Gastrocnemius medialis (tissue), 4 donors: Measurements from ENCODE around the gene SNAI1. TPM values are rescaled to one million over a fixed set of nuclear protein-coding genes. Genes with fewer than 3 reads are reported as not detected.
"Not testable (repeated sequence)": the region's sequence is repeated elsewhere in the genome, so short reads cannot be mapped to it uniquely, and the experiment has no call there.

Source experiments
- ATAC-seq, 2 donors: fragments of 150-250 bp; one replicate each; pipeline ENCODE4 v1.9.1; 2016
- DNase-seq, 2 donors: peaks; one replicate each; pipeline ENCODE4 v3.0.0-alpha.2; 2019
- H3K27ac ChIP-seq, 4 donors: fragments of 200-600 bp; sonication (generic); 1 replicate in 1 of 4; 2 replicates in 3 of 4; pipeline ENCODE4 v1.5.1; 2016 to 2018; ENCODE audit warnings: mild to moderate bottlenecking in 2 of 4, moderate library complexity in 1 of 4
- H3K27me3 ChIP-seq, 3 donors: fragments of 200-600 bp; sonication (generic) in 2 of 3; 1 replicate in 1 of 3; 2 replicates in 2 of 3; pipeline versions ENCODE4 v1.5.1 to v1.6.0; 2016 to 2019; ENCODE audit warnings: mild to moderate bottlenecking in 1 of 3, moderate library complexity in 1 of 3
- H3K36me3 ChIP-seq, 2 donors: fragments of 200-600 bp; sonication (generic) in 1 of 2; one replicate each; pipeline ENCODE4 v1.5.1; 2017 to 2018
- H3K4me1 ChIP-seq, 2 donors: fragments of 200-600 bp; sonication (generic) in 1 of 2; one replicate each; pipeline ENCODE4 v1.5.1; 2016 to 2017; ENCODE audit warnings: mild to moderate bottlenecking in 2 of 2
- H3K4me3 ChIP-seq, 4 donors: fragments of 200-600 bp; sonication (generic) in 3 of 4; 1 replicate in 1 of 4; 2 replicates in 3 of 4; pipeline ENCODE4 v1.5.1; 2016 to 2019; ENCODE audit warnings: mild to moderate bottlenecking in 2 of 4
- H3K9me3 ChIP-seq, 3 donors: fragments of 200-600 bp; sonication (generic) in 2 of 3; 1 replicate in 1 of 3; 2 replicates in 2 of 3; pipeline ENCODE4 v1.5.1; 2016 to 2019
- POLR2A ChIP-seq, 2 donors: fragments of 450-650 bp; IDR thresholded peaks; one replicate each; pipeline ENCODE4 v1.6.1; 2017; ENCODE audit warnings: antibody characterized with exemption in 2 of 2, mild to moderate bottlenecking in 2 of 2, moderate library complexity in 2 of 2
- in situ Hi-C, 4 donors: fragments of 200-750 bp; cut with MboI; loops; one replicate each; pipeline versions ENCODE4 v1.15.0 to v1.8.0; 2017; ENCODE audit warnings: low sequenced_read_pairs in 4 of 4
- intact Hi-C: fragments of 100-400 bp; cut with DNase I; formaldehyde crosslinking; loops from one replicate; pipeline ENCODE4 v1.15.1; 2023; ENCODE audit warnings: low total_unique reads
- total RNA-seq, 4 donors: library from RNA; depleted of rRNA; stranded (reverse); fragments of >200 nt; gene quantifications; one replicate each; pipeline versions ENCODE4 v1.1.0 to v1.2.3, GENCODE V29; 2016
- TF ChIP-seq, protein P1 (sequence below), 5 experiments: fragments of 450-650 bp in 3 of 5; fragments of 200-600 bp in 2 of 5; sonication (generic) in 2 of 5; IDR thresholded peaks in 4 of 5; conservative IDR thresholded peaks in 1 of 5; 1 replicate in 4 of 5; 2 replicates in 1 of 5; pipeline ENCODE4 v1.5.1; 2016 to 2019; ENCODE audit warnings: antibody characterized with exemption in 5 of 5, mild to moderate bottlenecking in 3 of 5, moderate library complexity in 3 of 5

The SNAI1 gene
- total RNA-seq, 4 donors from 2014 or later: 0.61 to 3.5 (median 1.3) TPM

DNA sequence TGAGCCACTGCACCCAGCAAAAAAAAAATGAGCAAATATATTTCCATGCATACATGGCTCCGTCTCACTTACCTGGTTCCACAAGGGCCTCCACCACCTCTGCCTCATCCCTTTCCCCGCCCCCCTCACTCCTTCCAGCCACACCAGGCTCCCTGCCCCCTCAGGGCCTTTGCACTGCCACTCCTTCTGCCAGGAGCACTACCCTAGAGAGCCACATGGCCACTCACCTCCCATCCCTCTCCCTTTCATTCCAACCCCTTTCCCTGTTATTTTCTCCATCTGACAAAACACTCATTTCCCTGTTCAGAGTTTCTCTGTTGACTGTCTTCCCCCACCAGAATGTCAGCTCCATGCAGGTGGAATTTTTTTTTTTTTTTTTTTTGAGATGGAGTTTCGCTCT, 12.8 kb downstream of the SNAI1 start:
- Histone ChIP-seq H3K4me1 (peaks cover 0 to 3% of the 10 kb centered on the region in 2 donors), H3K27ac (no peak overlapping the region), H3K27me3 (no peaks in the 10 kb centered on the region), H3K9me3 (no peaks in the 10 kb centered on the region), H3K4me3 (no peak overlapping the region), H3K36me3 (no peaks in the 10 kb centered on the region)
- in situ Hi-C loops (loop anchor here in 1 of 4 donors (10.0 kb wide), 1 partner anchor 59 kb away; no protein-coding TSS in a partner anchor), intact Hi-C loops (no loop called here)
- no peak for DNase-seq
- ATAC-seq: no peak
- no peak for TF ChIP-seq POLR2A (IDR thresholded peaks at IDR 0.05)
- TF ChIP-seq, protein P1, sequence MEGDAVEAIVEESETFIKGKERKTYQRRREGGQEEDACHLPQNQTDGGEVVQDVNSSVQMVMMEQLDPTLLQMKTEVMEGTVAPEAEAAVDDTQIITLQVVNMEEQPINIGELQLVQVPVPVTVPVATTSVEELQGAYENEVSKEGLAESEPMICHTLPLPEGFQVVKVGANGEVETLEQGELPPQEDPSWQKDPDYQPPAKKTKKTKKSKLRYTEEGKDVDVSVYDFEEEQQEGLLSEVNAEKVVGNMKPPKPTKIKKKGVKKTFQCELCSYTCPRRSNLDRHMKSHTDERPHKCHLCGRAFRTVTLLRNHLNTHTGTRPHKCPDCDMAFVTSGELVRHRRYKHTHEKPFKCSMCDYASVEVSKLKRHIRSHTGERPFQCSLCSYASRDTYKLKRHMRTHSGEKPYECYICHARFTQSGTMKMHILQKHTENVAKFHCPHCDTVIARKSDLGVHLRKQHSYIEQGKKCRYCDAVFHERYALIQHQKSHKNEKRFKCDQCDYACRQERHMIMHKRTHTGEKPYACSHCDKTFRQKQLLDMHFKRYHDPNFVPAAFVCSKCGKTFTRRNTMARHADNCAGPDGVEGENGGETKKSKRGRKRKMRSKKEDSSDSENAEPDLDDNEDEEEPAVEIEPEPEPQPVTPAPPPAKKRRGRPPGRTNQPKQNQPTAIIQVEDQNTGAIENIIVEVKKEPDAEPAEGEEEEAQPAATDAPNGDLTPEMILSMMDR (IDR thresholded peaks at IDR 0.05 in 4 of 5, conservative IDR thresholded peaks at IDR 0.05 in 1 of 5): no peak

DNA sequence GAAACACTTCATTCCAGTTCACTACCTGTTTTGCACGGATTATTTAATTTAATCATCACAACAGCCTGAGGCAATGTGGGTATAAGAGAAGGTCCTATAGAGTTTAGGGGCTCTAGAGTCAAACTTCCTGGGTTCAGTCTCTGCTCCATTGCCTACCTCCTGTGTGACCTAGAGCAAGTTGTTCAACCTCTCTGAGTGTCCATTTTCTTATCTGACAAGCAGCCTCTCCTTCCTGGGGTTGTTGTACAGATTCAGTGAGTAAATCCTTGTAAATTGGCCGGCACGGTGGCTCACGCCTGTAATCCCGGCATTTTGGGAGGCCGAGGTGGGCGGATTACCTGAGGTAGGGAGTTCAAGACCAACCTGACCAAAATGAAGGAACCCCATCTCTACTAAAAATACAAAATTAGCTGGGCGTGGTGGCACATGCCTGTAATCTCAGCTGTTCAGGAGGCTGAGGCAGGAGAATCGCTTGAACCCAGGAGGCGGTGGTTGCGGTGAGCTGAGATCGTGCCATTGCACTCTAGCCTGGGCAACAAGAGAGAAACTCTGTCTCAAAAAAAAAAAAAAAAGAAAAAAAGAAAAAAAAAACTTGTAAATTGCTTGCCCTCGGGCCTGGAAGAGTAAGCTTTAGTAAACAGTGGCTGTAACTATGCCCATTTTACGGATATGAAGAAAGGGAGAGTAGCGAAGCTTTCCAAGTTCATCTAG, 15.9 kb downstream of the SNAI1 start:
- H3K4me1 ChIP-seq, H3K27me3 ChIP-seq, intact Hi-C loops, DNase-seq, H3K4me3 ChIP-seq, ATAC-seq, H3K36me3 ChIP-seq, H3K9me3 ChIP-seq, H3K27ac ChIP-seq: not testable (repeated sequence)
- in situ Hi-C loops: loop anchor here in 1 of 4 donors (10.0 kb wide), 1 partner anchor 56 kb away; no protein-coding TSS in a partner anchor

- Histone ChIP-seq H3K9me3 (no peaks in the 10 kb centered on the region), H3K4me1 (peaks cover 7 to 8% of the 10 kb centered on the region in 2 donors), H3K27ac (no peak overlapping the region), H3K36me3 (no peaks in the 10 kb centered on the region), H3K27me3 (no peaks in the 10 kb centered on the region), H3K4me3 (no peak overlapping the region)
- intact Hi-C loops: no loop called here
- DNase-seq (no peak), ATAC-seq (no peak)
- no peak for TF ChIP-seq POLR2A (IDR thresholded peaks at IDR 0.05)
- TF ChIP-seq, protein P1 (IDR thresholded peaks at IDR 0.05 in 4 of 5, conservative IDR thresholded peaks at IDR 0.05 in 1 of 5): no peak
- in situ Hi-C loops: loop anchor here in 1 of 4 donors (10.0 kb wide), 1 partner anchor 55 kb away; no protein-coding TSS in a partner anchor
Measured at GRCh38 chr20:49999329-49999728, 16.5 kb downstream of the SNAI1 start.

DNA sequence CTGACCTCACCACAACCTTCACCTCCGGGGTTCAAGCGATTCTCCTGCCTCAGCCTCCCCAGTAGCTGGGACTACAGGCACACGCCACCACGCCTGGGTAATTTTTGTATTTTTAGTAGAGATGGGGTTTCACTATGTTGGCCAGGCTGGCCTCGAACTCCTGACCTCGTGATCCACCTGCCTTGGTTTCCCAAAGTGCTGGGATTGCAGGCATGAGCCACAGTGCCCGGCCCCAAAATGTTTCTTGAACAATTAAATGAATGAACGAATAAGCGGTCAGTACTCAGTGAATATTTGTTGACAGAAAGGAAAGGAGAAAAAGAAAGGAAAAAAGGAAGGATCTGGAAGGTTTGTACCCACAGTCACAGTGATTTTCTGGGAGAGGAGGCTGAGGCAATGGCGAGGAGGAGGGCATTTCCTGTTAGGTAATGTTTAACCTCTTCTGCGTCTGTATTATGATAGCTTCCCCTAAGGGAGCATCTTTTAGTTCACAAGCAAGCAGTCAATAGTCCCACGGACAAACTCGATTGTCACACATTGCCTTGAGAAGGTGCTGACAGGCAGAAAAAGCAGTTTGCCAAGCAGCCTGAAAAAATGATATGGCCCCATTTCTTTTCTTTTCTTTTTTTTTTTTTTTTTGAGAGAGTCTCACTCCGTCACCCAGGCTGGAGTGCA, 17.9 kb downstream of the SNAI1 start:
- H3K36me3 ChIP-seq, H3K4me3 ChIP-seq, H3K9me3 ChIP-seq, in situ Hi-C loops, DNase-seq, ATAC-seq, H3K27me3 ChIP-seq, H3K27ac ChIP-seq, intact Hi-C loops: not testable (repeated sequence)
- H3K4me1 ChIP-seq: peaks cover 7 to 12% of the 10 kb centered on the region in 2 donors

DNA sequence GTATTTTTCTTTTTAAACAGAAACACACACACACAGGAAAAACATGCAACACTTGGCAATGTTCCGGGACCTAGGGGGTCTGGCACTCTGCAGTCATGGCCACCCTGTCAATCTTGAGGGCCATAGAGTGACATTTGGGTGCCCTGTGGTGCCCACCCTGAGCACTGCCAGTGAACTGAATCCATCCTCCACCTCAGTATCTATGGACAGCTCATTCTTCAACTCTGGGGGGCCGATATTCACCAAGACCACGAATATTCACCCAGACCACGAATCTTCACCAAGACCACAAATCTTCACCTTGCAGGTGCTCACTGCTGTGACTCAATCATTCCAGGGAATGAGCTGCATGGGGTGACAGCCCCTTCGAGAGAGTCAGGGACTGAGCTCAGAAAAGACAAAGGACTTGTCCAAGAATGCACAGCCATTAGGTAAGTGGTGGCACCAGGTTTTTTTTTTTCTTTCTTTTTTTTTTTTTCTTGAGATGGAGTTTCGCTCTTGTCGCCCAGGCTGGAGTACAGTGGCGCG, 19.1 kb downstream of the SNAI1 start:
- Histone ChIP-seq H3K27me3 (no peaks in the 10 kb centered on the region), H3K4me1 (peaks cover 7 to 12% of the 10 kb centered on the region in 2 donors), H3K36me3 (no peaks in the 10 kb centered on the region), H3K4me3 (no peak overlapping the region), H3K9me3 (no peaks in the 10 kb centered on the region), H3K27ac (no peak overlapping the region)
- DNase-seq (no peak), ATAC-seq (no peak)
- no peak for TF ChIP-seq POLR2A (IDR thresholded peaks at IDR 0.05)
- TF ChIP-seq, protein P1 (IDR thresholded peaks at IDR 0.05 in 4 of 5, conservative IDR thresholded peaks at IDR 0.05 in 1 of 5): no peak
- in situ Hi-C loops: no loop called here
- intact Hi-C loops: no loop called here
